ENCODE data around the gene FCRL4.
A peak's percentile ranks its signal among the peaks of the same experiment; 100 is the strongest.

Gene FCRL4

GRCh38 chr1:157596384-157596783, 1.5 kb downstream of the FCRL4 start:
- no peaks in the 10 kb centered on the region for H3K36me3 ChIP-seq (ENCODE audit: control insufficient read depth in 2 of 2, insufficient read depth in 2 of 2, low read length in 2 of 2)
- no peak overlapping the region for H3K27ac ChIP-seq (ENCODE audit: low read depth in 2 of 2, low read length in 2 of 2)
- H3K4me1 ChIP-seq (ENCODE audit: control insufficient read depth in 2 of 2, insufficient read depth in 2 of 2, low read length in 2 of 2): peaks cover 0 to 3% of the 10 kb centered on the region in 2 donors
- H3K9me3 ChIP-seq (ENCODE audit: control insufficient read depth in 2 of 2, low read length in 2 of 2): no peaks in the 10 kb centered on the region
- no peak overlapping the region for H3K4me3 ChIP-seq (ENCODE audit: low read length in 2 of 2)
- peaks cover 0 to 2% of the 10 kb centered on the region in 2 donors for H3K27me3 ChIP-seq (ENCODE audit: control insufficient read depth in 2 of 2, insufficient read depth in 2 of 2, low read length in 2 of 2)
- no peak overlapping the region for H3K9ac ChIP-seq (ENCODE audit: low read depth in 1 of 2, low read length in 2 of 2)

GRCh38 chr1:157595356-157595755, 2.5 kb downstream of the FCRL4 start:
- no peaks in the 10 kb centered on the region for H3K36me3 ChIP-seq (ENCODE audit: control insufficient read depth in 2 of 2, insufficient read depth in 2 of 2, low read length in 2 of 2)
- no peak overlapping the region for H3K27ac ChIP-seq (ENCODE audit: low read depth in 2 of 2, low read length in 2 of 2)
- H3K27me3 ChIP-seq (ENCODE audit: control insufficient read depth in 2 of 2, insufficient read depth in 2 of 2, low read length in 2 of 2): peaks cover 0 to 2% of the 10 kb centered on the region in 2 donors
- H3K9ac ChIP-seq (ENCODE audit: low read depth in 1 of 2, low read length in 2 of 2): no peak overlapping the region
- H3K4me3 ChIP-seq (ENCODE audit: low read length in 2 of 2): peak overlapping the region in 1 of 2 donors; percentile 7
- no peaks in the 10 kb centered on the region for H3K9me3 ChIP-seq (ENCODE audit: control insufficient read depth in 2 of 2, low read length in 2 of 2)
- H3K4me1 ChIP-seq (ENCODE audit: control insufficient read depth in 2 of 2, insufficient read depth in 2 of 2, low read length in 2 of 2): peaks cover 0 to 3% of the 10 kb centered on the region in 2 donors

- Histone ChIP-seq H3K4me1 (ENCODE audit: control insufficient read depth in 2 of 2, insufficient read depth in 2 of 2, low read length in 2 of 2) (no peaks in the 10 kb centered on the region), H3K27me3 (ENCODE audit: control insufficient read depth in 2 of 2, insufficient read depth in 2 of 2, low read length in 2 of 2) (peaks cover 0 to 5% of the 10 kb centered on the region in 2 donors), H3K9me3 (ENCODE audit: control insufficient read depth in 2 of 2, low read length in 2 of 2) (peaks cover 0 to 2% of the 10 kb centered on the region in 2 donors), H3K27ac (ENCODE audit: low read depth in 2 of 2, low read length in 2 of 2) (no peak overlapping the region), H3K4me3 (ENCODE audit: low read length in 2 of 2) (no peak overlapping the region), H3K9ac (ENCODE audit: low read depth in 1 of 2, low read length in 2 of 2) (no peak overlapping the region), H3K36me3 (ENCODE audit: control insufficient read depth in 2 of 2, insufficient read depth in 2 of 2, low read length in 2 of 2) (no peaks in the 10 kb centered on the region)
Measured at GRCh38 chr1:157585984-157586383, 11.9 kb downstream of the FCRL4 start.

GRCh38 chr1:157584503-157584902, 13.4 kb downstream of the FCRL4 start:
- peaks cover 0 to 2% of the 10 kb centered on the region in 2 donors for H3K9me3 ChIP-seq (ENCODE audit: control insufficient read depth in 2 of 2, low read length in 2 of 2)
- H3K4me3 ChIP-seq (ENCODE audit: low read length in 2 of 2): no peak overlapping the region
- H3K36me3 ChIP-seq (ENCODE audit: control insufficient read depth in 2 of 2, insufficient read depth in 2 of 2, low read length in 2 of 2): no peaks in the 10 kb centered on the region
- H3K9ac ChIP-seq (ENCODE audit: low read depth in 1 of 2, low read length in 2 of 2): no peak overlapping the region
- no peaks in the 10 kb centered on the region for H3K4me1 ChIP-seq (ENCODE audit: control insufficient read depth in 2 of 2, insufficient read depth in 2 of 2, low read length in 2 of 2)
- no peak overlapping the region for H3K27ac ChIP-seq (ENCODE audit: low read depth in 2 of 2, low read length in 2 of 2)
- H3K27me3 ChIP-seq (ENCODE audit: control insufficient read depth in 2 of 2, insufficient read depth in 2 of 2, low read length in 2 of 2): peaks cover 0 to 5% of the 10 kb centered on the region in 2 donors

- Histone ChIP-seq H3K36me3 (ENCODE audit: control insufficient read depth in 2 of 2, insufficient read depth in 2 of 2, low read length in 2 of 2) (no peaks in the 10 kb centered on the region), H3K9me3 (ENCODE audit: control insufficient read depth in 2 of 2, low read length in 2 of 2) (peaks cover 0 to 2% of the 10 kb centered on the region in 2 donors), H3K4me1 (ENCODE audit: control insufficient read depth in 2 of 2, insufficient read depth in 2 of 2, low read length in 2 of 2) (no peaks in the 10 kb centered on the region), H3K27me3 (ENCODE audit: control insufficient read depth in 2 of 2, insufficient read depth in 2 of 2, low read length in 2 of 2) (peaks cover 0 to 5% of the 10 kb centered on the region in 2 donors), H3K4me3 (ENCODE audit: low read length in 2 of 2) (no peak overlapping the region), H3K27ac (ENCODE audit: low read depth in 2 of 2, low read length in 2 of 2) (no peak overlapping the region), H3K9ac (ENCODE audit: low read depth in 1 of 2, low read length in 2 of 2) (no peak overlapping the region)
Measured at GRCh38 chr1:157580828-157581210, 17.1 kb downstream of the FCRL4 start.

GRCh38 chr1:157580179-157580827, 17.6 kb downstream of the FCRL4 start:
- peaks cover 0 to 2% of the 10 kb centered on the region in 2 donors for H3K9me3 ChIP-seq (ENCODE audit: control insufficient read depth in 2 of 2, low read length in 2 of 2)
- H3K36me3 ChIP-seq (ENCODE audit: control insufficient read depth in 2 of 2, insufficient read depth in 2 of 2, low read length in 2 of 2): no peaks in the 10 kb centered on the region
- no peak overlapping the region for H3K27ac ChIP-seq (ENCODE audit: low read depth in 2 of 2, low read length in 2 of 2)
- H3K4me1 ChIP-seq (ENCODE audit: control insufficient read depth in 2 of 2, insufficient read depth in 2 of 2, low read length in 2 of 2): no peaks in the 10 kb centered on the region
- H3K27me3 ChIP-seq (ENCODE audit: control insufficient read depth in 2 of 2, insufficient read depth in 2 of 2, low read length in 2 of 2): peaks cover 0 to 5% of the 10 kb centered on the region in 2 donors
- H3K4me3 ChIP-seq (ENCODE audit: low read length in 2 of 2): no peak overlapping the region
- no peak overlapping the region for H3K9ac ChIP-seq (ENCODE audit: low read depth in 1 of 2, low read length in 2 of 2)

GRCh38 chr1:157577420-157577819, 20.5 kb downstream of the FCRL4 start:
- Histone ChIP-seq H3K9me3 (ENCODE audit: control insufficient read depth in 2 of 2, low read length in 2 of 2) (no peaks in the 10 kb centered on the region), H3K36me3 (ENCODE audit: control insufficient read depth in 2 of 2, insufficient read depth in 2 of 2, low read length in 2 of 2) (no peaks in the 10 kb centered on the region), H3K27me3 (ENCODE audit: control insufficient read depth in 2 of 2, insufficient read depth in 2 of 2, low read length in 2 of 2) (peaks cover 0 to under 1% of the 10 kb centered on the region in 2 donors), H3K27ac (ENCODE audit: low read depth in 2 of 2, low read length in 2 of 2) (no peak overlapping the region), H3K4me3 (ENCODE audit: low read length in 2 of 2) (no peak overlapping the region), H3K4me1 (ENCODE audit: control insufficient read depth in 2 of 2, insufficient read depth in 2 of 2, low read length in 2 of 2) (no peaks in the 10 kb centered on the region), H3K9ac (ENCODE audit: low read depth in 1 of 2, low read length in 2 of 2) (no peak overlapping the region)

- Histone ChIP-seq H3K4me3 (ENCODE audit: low read length in 2 of 2) (no peak overlapping the region), H3K27me3 (ENCODE audit: control insufficient read depth in 2 of 2, insufficient read depth in 2 of 2, low read length in 2 of 2) (no peaks in the 10 kb centered on the region), H3K9ac (ENCODE audit: low read depth in 1 of 2, low read length in 2 of 2) (no peak overlapping the region), H3K36me3 (ENCODE audit: control insufficient read depth in 2 of 2, insufficient read depth in 2 of 2, low read length in 2 of 2) (no peaks in the 10 kb centered on the region), H3K9me3 (ENCODE audit: control insufficient read depth in 2 of 2, low read length in 2 of 2) (no peaks in the 10 kb centered on the region), H3K4me1 (ENCODE audit: control insufficient read depth in 2 of 2, insufficient read depth in 2 of 2, low read length in 2 of 2) (no peaks in the 10 kb centered on the region), H3K27ac (ENCODE audit: low read depth in 2 of 2, low read length in 2 of 2) (no peak overlapping the region)
Measured at GRCh38 chr1:157575744-157576143, 22.1 kb downstream of the FCRL4 start.

GRCh38 chr1:157574836-157575235, 23.0 kb downstream of the FCRL4 start:
- Histone ChIP-seq H3K27ac (ENCODE audit: low read depth in 2 of 2, low read length in 2 of 2) (no peak overlapping the region), H3K9me3 (ENCODE audit: control insufficient read depth in 2 of 2, low read length in 2 of 2) (no peaks in the 10 kb centered on the region), H3K36me3 (ENCODE audit: control insufficient read depth in 2 of 2, insufficient read depth in 2 of 2, low read length in 2 of 2) (no peaks in the 10 kb centered on the region), H3K9ac (ENCODE audit: low read depth in 1 of 2, low read length in 2 of 2) (no peak overlapping the region), H3K4me1 (ENCODE audit: control insufficient read depth in 2 of 2, insufficient read depth in 2 of 2, low read length in 2 of 2) (no peaks in the 10 kb centered on the region), H3K4me3 (ENCODE audit: low read length in 2 of 2) (no peak overlapping the region), H3K27me3 (ENCODE audit: control insufficient read depth in 2 of 2, insufficient read depth in 2 of 2, low read length in 2 of 2) (no peaks in the 10 kb centered on the region)

- no peak overlapping the region for H3K27ac ChIP-seq (ENCODE audit: low read depth in 2 of 2, low read length in 2 of 2)
- H3K9ac ChIP-seq (ENCODE audit: low read depth in 1 of 2, low read length in 2 of 2): no peak overlapping the region
- peaks cover 0 to 3% of the 10 kb centered on the region in 2 donors for H3K4me1 ChIP-seq (ENCODE audit: control insufficient read depth in 2 of 2, insufficient read depth in 2 of 2, low read length in 2 of 2)
- no peak overlapping the region for H3K4me3 ChIP-seq (ENCODE audit: low read length in 2 of 2)
- no peaks in the 10 kb centered on the region for H3K9me3 ChIP-seq (ENCODE audit: control insufficient read depth in 2 of 2, low read length in 2 of 2)
- no peaks in the 10 kb centered on the region for H3K27me3 ChIP-seq (ENCODE audit: control insufficient read depth in 2 of 2, insufficient read depth in 2 of 2, low read length in 2 of 2)
- H3K36me3 ChIP-seq (ENCODE audit: control insufficient read depth in 2 of 2, insufficient read depth in 2 of 2, low read length in 2 of 2): no peaks in the 10 kb centered on the region
Measured at GRCh38 chr1:157566484-157567300, 31.2 kb downstream of the FCRL4 start.
